Activated CD4-positive, alpha-beta T cell treated with anti-CD3 and anti-CD28 coated beads, Interleukin-2, amount 50 U/mL, for 24 hours (primary cell): Measurements from ENCODE around the gene FSTL4.

Experiments used
- DNase-seq, 2 donors: peaks; one replicate each; pipeline ENCODE4 v3.0.0-alpha.2; 2020; ENCODE audit warnings: low read depth in 1 of 2, low spot score in 1 of 2

FSTL4 gene

DNA sequence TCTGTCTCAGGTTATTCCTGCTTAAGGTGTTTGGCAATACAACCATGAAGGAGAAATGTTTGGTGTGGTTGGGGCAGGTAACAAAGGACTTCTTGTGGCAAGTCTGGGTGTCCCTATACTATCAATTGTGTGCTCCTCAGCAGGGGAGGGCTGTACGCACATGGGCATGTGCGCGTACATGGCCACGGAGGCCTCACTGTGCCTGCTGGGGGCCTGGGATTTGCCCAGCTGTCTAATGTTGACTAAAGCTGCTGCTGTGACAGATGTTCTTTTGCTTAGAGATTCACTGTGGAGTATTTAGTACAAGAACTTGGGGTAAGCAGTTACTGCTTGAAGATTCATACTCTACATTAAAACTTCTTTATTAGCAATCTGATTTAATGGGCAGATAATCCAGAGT lies 463.0 kb downstream of the FSTL4 start:
- no peak for DNase-seq

DNA sequence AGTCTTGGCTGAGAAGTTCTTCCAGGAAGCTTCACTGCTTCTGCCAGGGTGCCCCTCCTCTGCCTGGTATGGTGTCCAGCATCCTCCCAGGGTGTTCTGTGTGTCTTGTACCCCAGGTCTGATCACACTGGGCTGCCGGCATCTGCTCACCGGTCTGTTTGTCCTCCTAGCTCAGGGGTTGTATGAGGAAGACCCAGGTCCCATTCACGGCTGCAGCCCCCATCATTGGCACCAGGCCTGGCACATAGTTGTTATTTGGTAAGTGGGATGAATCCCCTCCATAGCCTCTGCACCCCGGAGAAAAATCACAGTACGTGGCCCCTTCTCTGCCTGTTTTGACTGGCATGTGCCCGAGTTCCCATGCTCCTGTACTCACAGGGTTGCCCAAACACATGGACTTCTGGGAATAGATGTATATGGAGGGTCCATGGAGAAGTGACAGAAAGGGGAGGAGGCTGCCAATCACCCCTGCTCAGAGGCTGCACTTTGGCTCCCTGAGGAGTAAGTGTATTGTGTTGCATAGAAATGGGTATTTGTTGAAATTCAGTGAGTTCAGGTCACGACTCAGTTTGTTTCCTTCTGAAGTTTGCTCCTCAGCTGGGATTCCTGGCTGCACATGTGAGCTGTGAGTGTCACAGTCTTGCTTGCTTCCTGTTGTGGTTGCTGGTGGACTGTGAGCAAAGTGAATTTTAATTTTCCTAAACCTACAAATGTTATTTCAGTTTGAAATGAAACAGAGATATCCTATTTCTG lies 464.4 kb downstream of the FSTL4 start:
- DNase-seq: no peak

DNA sequence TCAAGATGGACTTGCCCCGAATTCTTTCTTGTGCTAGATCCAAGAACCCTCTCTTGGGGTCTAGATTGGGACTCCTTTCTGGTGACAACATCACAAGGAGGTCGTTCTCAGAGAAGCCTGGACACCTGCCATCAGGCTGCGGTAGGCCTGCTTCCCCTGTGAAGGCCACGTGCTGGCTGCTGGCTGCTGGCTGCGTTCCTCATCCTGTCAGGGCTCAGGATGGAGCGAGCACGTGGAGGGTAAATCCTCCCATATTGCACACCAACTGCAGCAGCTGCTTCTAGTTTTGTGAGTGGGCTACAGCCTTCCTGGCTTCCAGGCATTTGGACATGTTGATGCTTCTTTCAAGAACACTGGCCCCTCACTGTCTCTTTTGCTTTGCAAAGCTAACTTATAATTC lies 464.9 kb downstream of the FSTL4 start:
- DNase-seq: no peak
